Mesenchymal stem cell (in vitro differentiated cells and primary cell): Measurements from ENCODE around the gene PYCR2.

ENCODE experiments used
- DNase-seq: peaks from one replicate; pipeline ENCODE4 v3.0.0-alpha.2; 2013
- H2AFZ ChIP-seq: one replicate; pipeline ENCODE4 v1.6.1; 2013; ENCODE audit warnings: low read depth, mild to moderate bottlenecking, control low read depth, inconsistent platforms, low read length, moderate library complexity
- H2AK5ac ChIP-seq: 2 replicates; pipeline ENCODE4 v1.6.1; 2013; ENCODE audit warnings: low read length, moderate library complexity, mild to moderate bottlenecking, inconsistent platforms; ENCODE audit not compliant: severe bottlenecking
- H2BK120ac ChIP-seq: one replicate; pipeline ENCODE4 v1.6.1; 2013; ENCODE audit warnings: low read depth, mild to moderate bottlenecking, inconsistent platforms, low read length, moderate library complexity
- H2BK12ac ChIP-seq, 2 experiments: one replicate each; pipeline ENCODE4 v1.6.1; 2013; ENCODE audit warnings: inconsistent platforms in 2 of 2, low read length in 2 of 2, mild to moderate bottlenecking in 2 of 2, moderate library complexity in 2 of 2, control low read depth in 1 of 2
- H2BK15ac ChIP-seq: one replicate; pipeline ENCODE4 v1.6.1; 2013; ENCODE audit warnings: mild to moderate bottlenecking, low read depth, inconsistent platforms; ENCODE audit not compliant: poor library complexity, severe bottlenecking
- H2BK5ac ChIP-seq: 2 replicates; pipeline ENCODE4 v1.6.1; 2013; ENCODE audit warnings: low read depth, mild to moderate bottlenecking, low read length, control low read depth, inconsistent platforms; ENCODE audit not compliant: poor library complexity, severe bottlenecking
- H3K14ac ChIP-seq, 2 experiments: one replicate each; pipeline ENCODE4 v1.6.1; 2013; ENCODE audit warnings: inconsistent platforms in 2 of 2, low read length in 2 of 2, control low read depth in 1 of 2, mild to moderate bottlenecking in 1 of 2, moderate library complexity in 1 of 2
- H3K18ac ChIP-seq, 2 experiments: one replicate each; pipeline ENCODE4 v1.6.1; 2013; ENCODE audit warnings: inconsistent platforms in 2 of 2, low read length in 2 of 2, control low read depth in 1 of 2, low read depth in 1 of 2, mild to moderate bottlenecking in 1 of 2
- H3K23ac ChIP-seq, 2 experiments: one replicate each; pipeline ENCODE4 v1.6.1; 2013; ENCODE audit warnings: inconsistent platforms in 2 of 2, low read length in 2 of 2, mild to moderate bottlenecking in 2 of 2, moderate library complexity in 2 of 2, control low read depth in 1 of 2
- H3K27ac ChIP-seq: 2 replicates; pipeline ENCODE4 v1.5.1; 2013; ENCODE audit warnings: mild to moderate bottlenecking, moderate library complexity, low read length, control low read depth, inconsistent platforms; ENCODE audit not compliant: poor library complexity, severe bottlenecking
- H3K27me3 ChIP-seq, 2 experiments: 2 replicates each; pipeline versions ENCODE4 v1.6.1 to v1.7.0; 2013; ENCODE audit warnings: low read length in 2 of 2, mild to moderate bottlenecking in 2 of 2, moderate library complexity in 2 of 2, control low read depth in 1 of 2, inconsistent platforms in 1 of 2; ENCODE audit not compliant: control insufficient read depth in 1 of 2, insufficient read depth in 1 of 2
- H3K36me3 ChIP-seq, 2 experiments: 2 replicates each; pipeline versions ENCODE4 v1.6.1 to v1.7.0; 2013; ENCODE audit warnings: low read length in 2 of 2, control low read depth in 1 of 2, inconsistent platforms in 1 of 2, low read depth in 1 of 2, mild to moderate bottlenecking in 1 of 2; ENCODE audit not compliant: insufficient read depth in 2 of 2, control insufficient read depth in 1 of 2
- H3K4ac ChIP-seq, 2 experiments: one replicate each; pipeline ENCODE4 v1.6.1; 2013; ENCODE audit warnings: inconsistent platforms in 2 of 2, low read length in 2 of 2, mild to moderate bottlenecking in 2 of 2, moderate library complexity in 2 of 2, control low read depth in 1 of 2, low read depth in 1 of 2
- H3K4me1 ChIP-seq: 2 replicates; pipeline ENCODE4 v1.6.1; 2013; ENCODE audit warnings: low read depth, low read length, control low read depth; ENCODE audit not compliant: control insufficient read depth, insufficient read depth
- H3K4me2 ChIP-seq: 2 replicates; pipeline ENCODE4 v1.6.1; 2013; ENCODE audit warnings: low read length, mild to moderate bottlenecking, inconsistent platforms; ENCODE audit not compliant: poor library complexity, severe bottlenecking
- H3K4me3 ChIP-seq, 2 experiments: 2 replicates each; pipeline versions ENCODE4 v1.5.1 to v1.7.0; 2013; ENCODE audit warnings: low read length in 2 of 2, mild to moderate bottlenecking in 2 of 2, control low read depth in 1 of 2, low read depth in 1 of 2; ENCODE audit not compliant: insufficient read depth in 1 of 2
- H3K79me1 ChIP-seq: replicated peaks from 2 replicates; pipeline ENCODE4 v1.6.1; 2013; ENCODE audit warnings: mild to moderate bottlenecking, control low read depth, low read length, inconsistent platforms; ENCODE audit not compliant: poor library complexity, severe bottlenecking
- H3K9ac ChIP-seq: 2 replicates; pipeline ENCODE4 v1.7.0; 2013; ENCODE audit warnings: mild to moderate bottlenecking, low read length, moderate library complexity
- H3K9me3 ChIP-seq: 2 replicates; pipeline ENCODE4 v1.7.0; 2013; ENCODE audit warnings: mild to moderate bottlenecking, low read length; ENCODE audit not compliant: control insufficient read depth
- H4K8ac ChIP-seq: one replicate; pipeline ENCODE4 v1.6.1; 2013; ENCODE audit warnings: inconsistent platforms, mild to moderate bottlenecking, low read length, moderate library complexity
- H4K91ac ChIP-seq: one replicate; pipeline ENCODE4 v1.6.1; 2013; ENCODE audit warnings: mild to moderate bottlenecking, low read length, inconsistent platforms
- WGBS: methylation state at CpG from one replicate; pipeline ENCODE4 v1.1.7; 2013; ENCODE audit warnings: mixed read lengths; 5-methylcytosine and 5-hydroxymethylcytosine counted together

Gene PYCR2

DNA sequence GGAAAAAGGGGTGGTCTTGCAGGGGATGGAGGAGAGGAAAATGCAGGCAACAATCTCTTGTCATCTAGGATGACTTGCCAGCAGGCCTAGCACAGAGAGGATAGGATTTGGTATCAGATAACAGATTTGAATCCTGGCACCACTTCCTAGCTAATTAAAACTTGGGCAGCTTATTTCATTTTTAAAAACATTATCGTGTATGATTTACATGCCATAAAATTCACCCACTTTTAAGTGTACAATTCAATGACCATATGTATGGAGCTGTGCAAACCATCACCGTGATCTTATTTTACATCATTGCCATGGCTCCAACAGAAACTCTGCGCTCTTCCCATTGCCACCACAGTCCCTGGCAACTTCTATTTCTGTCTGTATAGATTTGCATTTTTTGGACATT is 6.9 kb downstream of the PYCR2 start:
- H2BK15ac ChIP-seq = no peak overlapping the region
- H3K9ac ChIP-seq = no peak overlapping the region
- peaks cover 30% of the 10 kb centered on the region for H3K79me1 ChIP-seq
- no peak overlapping the region for H3K14ac ChIP-seq
- 100% methylated on average over 1 of the region's 3 CpGs for WGBS
- H3K23ac ChIP-seq = no peak overlapping the region
- H4K8ac ChIP-seq = no peak overlapping the region
- no peak overlapping the region for H3K18ac ChIP-seq
- no peak overlapping the region for H2BK5ac ChIP-seq
- no peak for DNase-seq
- H3K4ac ChIP-seq = no peak overlapping the region
- H2BK120ac ChIP-seq = no peak overlapping the region
- no peak overlapping the region for H3K4me2 ChIP-seq
- H2AFZ ChIP-seq = no peak overlapping the region
- no peak overlapping the region for H4K91ac ChIP-seq
- no peak overlapping the region for H2BK12ac ChIP-seq
- no peak overlapping the region for H3K4me3 ChIP-seq
- H2AK5ac ChIP-seq = no peak overlapping the region
- H3K27me3 ChIP-seq = no peaks in the 10 kb centered on the region
- H3K36me3 ChIP-seq = peaks cover 43 to 60% of the 10 kb centered on the region in 2 experiments
- H3K27ac ChIP-seq = no peak overlapping the region
- H3K4me1 ChIP-seq = peaks cover 17% of the 10 kb centered on the region
- H3K9me3 ChIP-seq = no peaks in the 10 kb centered on the region

DNA sequence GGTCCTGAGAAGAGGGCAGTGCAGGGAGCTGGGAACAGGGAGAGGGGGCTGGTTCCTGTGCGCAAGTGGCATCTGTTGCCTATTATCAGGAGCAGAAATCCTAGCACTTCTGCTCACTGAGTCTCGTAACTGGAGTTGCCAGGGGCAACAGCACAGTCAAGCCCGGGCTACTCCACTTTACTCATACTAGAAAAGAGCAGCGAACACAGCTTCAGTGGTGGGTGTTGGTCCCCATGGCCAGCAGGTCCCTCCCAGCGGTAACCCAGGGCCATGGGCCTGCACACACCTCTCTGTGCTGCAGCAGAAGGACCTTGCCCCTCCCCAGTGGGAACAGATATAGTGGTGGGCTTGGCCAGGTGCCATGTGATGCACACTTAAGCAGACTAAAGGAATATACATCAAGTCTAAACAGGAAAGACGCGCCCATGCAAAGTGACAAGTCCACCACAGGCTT is 8.5 kb downstream of the PYCR2 start:
- no peaks in the 10 kb centered on the region for H3K27me3 ChIP-seq
- no peak overlapping the region for H2AFZ ChIP-seq
- WGBS = 92% methylated on average over 7 of the region's 7 CpGs
- no peak overlapping the region for H3K4me3 ChIP-seq
- no peak overlapping the region for H2BK15ac ChIP-seq
- no peak overlapping the region for H2BK12ac ChIP-seq
- H3K4ac ChIP-seq = no peak overlapping the region
- no peak overlapping the region for H3K23ac ChIP-seq
- H3K9ac ChIP-seq = no peak overlapping the region
- no peak overlapping the region for H3K4me2 ChIP-seq
- no peak for DNase-seq
- H4K91ac ChIP-seq = no peak overlapping the region
- H4K8ac ChIP-seq = no peak overlapping the region
- H3K36me3 ChIP-seq = peaks cover 31 to 45% of the 10 kb centered on the region in 2 experiments
- no peak overlapping the region for H3K27ac ChIP-seq
- H3K9me3 ChIP-seq = no peaks in the 10 kb centered on the region
- H3K4me1 ChIP-seq = peaks cover 13% of the 10 kb centered on the region
- peaks cover 18% of the 10 kb centered on the region for H3K79me1 ChIP-seq
- H2BK5ac ChIP-seq = no peak overlapping the region
- no peak overlapping the region for H3K18ac ChIP-seq
- H2AK5ac ChIP-seq = no peak overlapping the region
- H3K14ac ChIP-seq = no peak overlapping the region
- H2BK120ac ChIP-seq = no peak overlapping the region

DNA sequence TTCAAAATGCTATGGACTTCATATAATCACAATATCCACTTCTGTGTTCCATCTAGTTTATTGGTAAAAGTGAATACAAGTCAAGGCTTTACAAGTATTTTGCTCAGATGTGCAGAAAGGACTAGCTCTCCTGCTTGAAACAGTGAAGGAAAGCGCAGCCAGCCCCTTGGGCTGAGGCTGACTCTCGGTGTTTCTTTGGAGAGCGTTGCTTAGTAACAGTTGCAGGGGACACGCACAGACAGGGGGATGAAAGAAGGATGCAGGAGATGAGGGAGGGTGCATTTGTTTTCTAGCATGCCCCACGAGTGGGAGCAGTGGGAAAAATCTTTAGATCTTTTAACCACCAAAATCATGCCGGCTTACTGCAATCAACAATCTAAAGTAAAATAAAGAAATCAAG is 9.1 kb downstream of the PYCR2 start:
- Histone ChIP-seq H2BK12ac (no peak overlapping the region), H2BK5ac (no peak overlapping the region), H3K9me3 (no peaks in the 10 kb centered on the region), H4K8ac (no peak overlapping the region), H2BK15ac (no peak overlapping the region), H3K4me1 (peaks cover 9% of the 10 kb centered on the region), H3K18ac (no peak overlapping the region), H3K4me2 (no peak overlapping the region), H3K36me3 (peaks cover 26 to 42% of the 10 kb centered on the region in 2 experiments), H3K27me3 (no peaks in the 10 kb centered on the region), H3K27ac (no peak overlapping the region), H3K23ac (no peak overlapping the region), H3K4ac (no peak overlapping the region), H3K9ac (no peak overlapping the region), H3K14ac (no peak overlapping the region), H2BK120ac (no peak overlapping the region), H4K91ac (no peak overlapping the region), H3K79me1 (peaks cover 14% of the 10 kb centered on the region), H2AK5ac (no peak overlapping the region), H2AFZ (no peak overlapping the region), H3K4me3 (no peak overlapping the region)
- DNase-seq = no peak
- WGBS = 96% methylated on average over 4 of the region's 6 CpGs

DNA sequence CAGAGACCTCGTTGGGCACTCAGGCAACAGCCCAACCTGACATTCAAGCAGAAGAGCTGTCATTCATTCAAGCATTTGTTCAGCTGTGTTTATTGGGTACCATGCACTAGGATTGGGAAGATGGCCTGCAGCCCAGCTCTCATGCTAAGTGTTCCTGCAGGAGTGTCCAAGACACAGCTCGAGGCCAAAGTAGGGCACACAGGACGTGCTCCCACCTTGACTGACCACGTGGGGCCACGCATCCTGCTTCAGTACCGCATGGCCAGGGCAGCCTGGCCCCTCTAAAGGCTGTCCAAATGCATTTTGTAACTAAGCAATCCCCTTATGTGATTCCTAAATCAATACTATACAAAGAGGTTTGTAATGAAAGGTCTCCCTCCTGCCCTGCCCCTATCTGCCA is 9.7 kb downstream of the PYCR2 start:
- Histone ChIP-seq H3K79me1 (peaks cover 11% of the 10 kb centered on the region), H2BK12ac (no peak overlapping the region), H3K18ac (no peak overlapping the region), H4K91ac (no peak overlapping the region), H3K4me2 (no peak overlapping the region), H4K8ac (no peak overlapping the region), H3K9ac (no peak overlapping the region), H2BK5ac (no peak overlapping the region), H2BK15ac (no peak overlapping the region), H3K4ac (no peak overlapping the region), H2BK120ac (no peak overlapping the region), H3K9me3 (no peaks in the 10 kb centered on the region), H3K23ac (no peak overlapping the region), H2AFZ (no peak overlapping the region), H3K4me1 (peaks cover 6% of the 10 kb centered on the region), H2AK5ac (no peak overlapping the region), H3K14ac (no peak overlapping the region), H3K36me3 (peaks cover 22 to 39% of the 10 kb centered on the region in 2 experiments), H3K4me3 (no peak overlapping the region), H3K27me3 (no peaks in the 10 kb centered on the region), H3K27ac (no peak overlapping the region)
- no peak for DNase-seq
- WGBS = 93% methylated on average over 5 of the region's 6 CpGs
